ENCODE measurements around the gene MAP2K7.

Gene MAP2K7

DNA sequence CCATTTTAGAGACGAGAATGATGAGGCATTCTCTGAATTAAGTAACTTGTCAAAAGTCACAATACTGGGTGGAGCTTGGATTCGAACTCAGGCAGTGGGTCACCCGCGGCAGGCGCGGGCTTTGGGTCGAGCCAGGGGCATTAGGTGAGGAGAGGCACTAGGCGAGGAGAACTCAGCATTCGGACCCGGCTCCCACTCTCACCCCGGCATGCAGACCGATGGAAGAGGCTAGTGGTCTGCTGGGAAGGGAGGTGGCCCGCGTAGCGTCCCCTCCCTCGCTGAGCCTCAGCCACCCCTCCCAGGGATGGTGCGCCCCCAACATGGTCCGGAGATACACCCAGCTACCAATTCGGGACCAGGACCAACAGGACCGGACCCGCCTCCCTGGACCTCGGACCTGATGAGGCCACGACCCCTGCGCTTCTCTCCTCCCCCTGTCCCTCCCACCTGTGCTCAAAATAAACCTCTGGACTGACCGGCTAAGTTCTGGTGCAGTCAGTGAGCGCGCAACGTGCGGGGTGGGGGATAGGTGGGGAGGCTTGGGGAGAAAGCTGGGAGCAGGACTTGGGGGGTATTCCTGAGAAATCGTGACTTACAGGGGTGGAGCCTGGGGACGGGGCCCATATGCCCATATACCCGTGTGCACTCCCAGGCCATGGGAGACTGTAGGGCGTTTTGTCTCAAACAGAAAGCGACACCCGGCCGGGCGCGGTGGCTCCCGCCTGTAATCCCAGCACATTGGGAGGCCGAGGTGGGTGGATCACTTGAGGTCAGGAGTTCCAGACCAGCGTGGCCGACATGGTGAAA lies 15.1 kb downstream of the MAP2K7 start:
- in situ Hi-C loops (cut with MboI; ENCODE audit: low sequenced_read_pairs): no loop called here

DNA sequence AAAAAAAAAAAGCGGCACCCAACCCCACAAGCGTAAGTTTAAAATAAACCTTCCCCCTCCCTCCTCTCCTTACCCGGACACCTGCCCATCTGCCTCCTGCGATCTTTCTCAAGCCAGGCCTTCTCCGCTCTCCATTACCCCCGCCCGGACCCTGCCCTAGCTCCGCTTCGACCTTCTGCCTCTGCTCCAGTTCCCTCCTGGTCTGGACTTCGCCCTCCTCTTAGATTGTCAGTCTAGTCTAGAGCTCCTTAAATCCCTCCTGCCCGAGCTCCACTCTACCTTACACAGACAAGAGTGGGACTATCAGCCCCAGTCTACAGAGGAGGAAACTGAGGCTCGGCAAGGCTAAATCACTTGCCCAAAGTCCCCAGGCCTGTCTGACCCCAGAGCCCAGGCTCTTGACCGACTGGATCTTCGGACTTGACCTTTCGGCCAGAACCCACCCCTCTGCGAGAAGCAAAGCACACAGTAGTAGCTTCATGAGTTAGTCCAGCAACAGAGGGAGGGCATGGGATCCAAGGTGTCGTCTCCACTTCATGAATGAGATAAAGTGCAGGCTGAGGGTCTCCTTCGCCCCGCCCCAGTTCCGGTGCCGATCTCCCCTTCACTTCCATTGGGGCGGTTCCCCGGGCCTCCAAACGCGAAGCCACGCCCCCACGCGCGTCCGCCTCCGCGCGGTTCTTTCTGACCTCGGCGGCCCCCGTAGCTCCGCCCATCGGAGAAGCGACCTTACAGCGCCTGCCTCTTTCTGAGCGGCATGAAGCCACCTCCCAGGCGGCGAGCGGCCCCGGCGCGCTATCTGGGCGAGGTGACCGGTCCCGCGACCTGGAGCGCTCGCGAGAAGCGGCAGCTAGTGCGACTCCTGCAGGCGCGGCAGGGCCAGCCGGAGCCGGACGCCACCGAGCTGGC lies 16.2 kb downstream of the MAP2K7 start, which contains the start of gene SNAPC2:
TSS of gene SNAPC2 (plus strand) at position 729 of the 909 bp plus-strand sequence. CDS start at position 758, 29 bp downstream.
- in situ Hi-C loops (cut with MboI; ENCODE audit: low sequenced_read_pairs): no loop called here

DNA sequence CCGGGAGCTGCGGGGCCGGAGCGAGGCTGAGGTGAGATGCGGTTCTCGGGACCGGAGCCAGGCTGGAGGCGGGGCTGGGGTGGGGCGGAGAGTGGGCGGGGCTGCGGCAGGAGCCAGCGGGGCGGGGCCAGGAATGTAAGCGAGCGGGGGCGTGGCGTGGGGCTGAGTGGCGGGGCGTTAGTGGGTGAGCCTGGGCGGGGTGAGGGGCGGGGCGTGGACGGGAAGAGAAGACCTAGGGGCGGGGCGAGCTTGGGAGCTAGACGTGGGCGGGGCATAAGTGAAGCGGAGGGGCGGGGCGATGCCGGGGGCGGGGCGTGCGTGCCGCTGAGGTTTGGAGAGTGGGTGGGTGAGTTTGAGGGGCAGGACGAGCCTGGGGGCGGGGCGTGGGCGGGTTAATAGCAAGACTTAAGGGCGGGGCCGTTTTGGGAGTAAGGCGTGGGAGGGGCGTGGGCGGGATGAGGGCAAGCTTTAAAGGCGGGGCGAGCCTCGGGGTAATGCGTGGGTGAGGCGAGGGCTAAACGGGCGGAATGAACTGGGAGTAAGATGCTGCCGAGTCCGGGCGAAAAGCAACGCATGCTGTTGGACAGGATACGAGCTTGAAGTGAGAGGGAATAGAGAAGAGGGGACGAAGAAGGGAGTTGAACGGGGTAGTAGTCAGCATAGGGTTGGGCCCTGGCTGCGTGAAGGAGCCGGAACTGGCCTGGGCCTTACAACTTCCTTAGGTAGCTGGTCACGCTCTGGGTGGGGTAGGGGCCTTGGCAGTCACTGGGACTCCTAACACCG lies 17.0 kb downstream of the MAP2K7 start:
- in situ Hi-C loops (cut with MboI; ENCODE audit: low sequenced_read_pairs): no loop called here

DNA sequence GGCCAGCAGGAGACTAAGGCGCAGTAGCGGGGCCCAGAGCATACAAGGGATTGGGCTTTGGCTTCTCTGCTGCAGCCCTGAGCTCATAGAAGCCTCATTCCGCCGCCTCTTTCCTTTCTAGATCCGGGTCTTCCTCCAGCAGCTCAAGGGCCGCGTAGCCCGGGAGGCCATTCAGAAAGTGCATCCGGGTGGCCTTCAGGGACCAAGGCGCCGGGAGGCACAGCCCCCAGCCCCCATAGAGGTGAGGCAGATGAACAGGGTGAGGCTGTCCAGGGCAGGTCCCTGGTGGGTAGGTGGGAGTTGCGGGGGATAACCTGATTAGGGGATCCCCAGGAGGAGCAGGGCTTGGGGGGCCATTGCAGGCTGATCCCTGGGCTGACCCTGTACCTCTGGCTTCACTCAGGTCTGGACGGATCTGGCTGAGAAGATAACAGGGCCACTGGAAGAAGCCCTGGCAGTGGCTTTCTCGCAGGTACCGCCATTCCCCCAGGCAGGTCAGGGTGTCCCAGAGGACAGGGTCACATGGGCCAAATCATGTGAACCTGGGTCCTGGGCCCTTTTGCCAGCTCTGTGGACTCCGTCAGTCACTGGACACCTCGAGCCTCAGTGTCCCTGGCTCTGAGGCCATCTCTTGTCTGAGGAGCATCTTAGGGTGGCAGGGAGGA lies 17.8 kb downstream of the MAP2K7 start:
- in situ Hi-C loops (cut with MboI; ENCODE audit: low sequenced_read_pairs): no loop called here

DNA sequence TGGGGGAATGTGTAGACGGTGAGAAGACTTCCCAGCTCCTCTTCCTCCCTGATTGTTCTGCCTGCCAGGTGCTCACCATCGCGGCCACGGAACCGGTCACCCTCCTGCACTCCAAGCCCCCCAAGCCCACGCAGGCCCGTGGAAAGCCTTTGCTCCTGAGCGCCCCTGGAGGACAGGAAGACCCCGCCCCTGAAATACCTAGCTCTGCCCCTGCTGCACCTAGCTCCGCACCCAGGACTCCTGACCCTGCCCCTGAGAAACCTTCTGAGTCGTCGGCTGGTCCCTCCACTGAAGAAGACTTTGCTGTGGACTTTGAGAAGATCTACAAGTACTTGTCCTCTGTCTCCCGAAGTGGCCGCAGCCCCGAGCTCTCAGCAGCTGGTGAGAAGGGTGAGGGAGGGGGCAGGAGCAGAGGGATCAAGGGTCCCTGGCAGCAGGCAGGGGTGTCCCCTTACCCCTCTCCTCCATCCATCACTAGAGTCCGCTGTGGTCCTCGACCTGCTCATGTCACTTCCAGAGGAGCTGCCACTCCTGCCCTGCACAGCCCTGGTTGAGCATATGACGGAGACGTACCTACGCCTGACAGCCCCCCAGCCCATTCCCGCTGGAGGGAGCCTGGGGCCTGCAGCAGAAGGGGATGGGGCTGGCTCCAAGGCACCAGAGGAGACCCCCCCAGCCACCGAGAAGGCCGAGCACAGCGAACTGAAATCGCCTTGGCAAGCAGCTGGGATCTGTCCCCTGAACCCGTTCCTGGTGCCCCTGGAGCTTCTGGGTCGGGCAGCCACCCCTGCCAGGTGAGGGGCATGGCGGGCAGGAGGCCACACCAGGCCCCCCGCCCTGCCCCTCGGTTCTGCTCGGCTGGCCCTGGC lies 18.5 kb downstream of the MAP2K7 start:
- in situ Hi-C loops (cut with MboI; ENCODE audit: low sequenced_read_pairs): no loop called here

DNA sequence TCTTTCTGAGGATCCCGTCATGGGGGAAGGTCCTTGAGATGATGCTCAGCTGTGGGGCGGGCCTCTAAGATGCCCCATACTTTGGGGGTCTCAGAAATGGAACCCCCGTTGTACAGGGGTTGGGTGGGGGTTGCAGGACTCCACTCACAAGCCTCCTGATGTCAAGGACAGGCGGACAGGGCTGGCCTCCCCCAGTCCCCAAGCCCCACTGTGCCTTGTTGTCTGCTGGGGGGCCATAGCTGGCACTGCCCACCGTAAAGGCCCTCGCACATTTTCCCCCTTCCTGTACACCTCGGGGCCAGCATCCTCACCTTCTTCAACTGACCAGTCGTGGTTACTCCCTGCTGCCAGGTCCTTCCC lies 19.1 kb downstream of the MAP2K7 start:
- in situ Hi-C loops (cut with MboI; ENCODE audit: low sequenced_read_pairs): no loop called here

DNA sequence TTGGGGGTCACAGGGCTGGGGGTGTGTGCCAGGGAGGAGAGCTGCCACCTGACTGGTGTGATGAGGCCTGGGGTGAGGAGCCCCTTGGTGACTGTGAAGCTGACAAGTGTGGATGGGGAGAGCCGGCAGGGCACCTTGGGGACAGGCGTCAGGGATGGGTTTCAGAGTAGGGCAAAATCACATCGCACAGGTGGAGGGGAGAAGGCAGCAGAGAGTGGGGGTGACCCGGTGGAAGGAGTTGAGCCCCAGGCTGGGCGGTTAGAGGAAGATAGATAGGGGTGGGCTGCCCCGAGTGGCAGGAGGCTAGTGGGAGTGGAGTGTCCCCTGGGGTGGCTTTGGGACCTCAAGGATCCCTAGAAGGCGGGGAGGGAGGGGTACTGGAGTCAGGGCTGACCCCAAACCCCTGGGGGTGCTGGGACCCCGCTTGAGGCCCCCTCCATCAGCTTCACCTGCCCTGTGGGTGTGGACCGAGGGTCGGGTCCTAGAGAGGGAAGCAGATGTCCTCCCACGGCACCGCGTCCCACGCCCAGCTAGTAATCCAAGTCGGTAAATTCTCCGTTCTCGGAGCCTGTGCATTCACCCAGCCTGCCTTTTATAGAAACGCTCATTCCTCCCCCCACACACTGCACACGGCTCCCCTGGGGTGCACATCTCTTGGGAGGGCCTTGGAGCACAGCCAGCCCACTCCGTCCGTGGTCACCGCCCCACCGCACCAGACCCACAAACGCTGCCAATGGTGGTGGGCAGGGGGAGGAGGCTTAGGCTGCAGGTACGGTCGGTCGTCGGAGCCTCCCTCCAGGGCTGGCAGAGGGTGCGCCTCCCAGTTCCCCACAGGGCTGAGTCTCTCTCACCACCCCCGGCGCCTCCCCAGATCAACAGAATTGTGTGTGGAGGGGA lies 19.9 kb downstream of the MAP2K7 start:
- in situ Hi-C loops (cut with MboI; ENCODE audit: low sequenced_read_pairs): no loop called here

DNA sequence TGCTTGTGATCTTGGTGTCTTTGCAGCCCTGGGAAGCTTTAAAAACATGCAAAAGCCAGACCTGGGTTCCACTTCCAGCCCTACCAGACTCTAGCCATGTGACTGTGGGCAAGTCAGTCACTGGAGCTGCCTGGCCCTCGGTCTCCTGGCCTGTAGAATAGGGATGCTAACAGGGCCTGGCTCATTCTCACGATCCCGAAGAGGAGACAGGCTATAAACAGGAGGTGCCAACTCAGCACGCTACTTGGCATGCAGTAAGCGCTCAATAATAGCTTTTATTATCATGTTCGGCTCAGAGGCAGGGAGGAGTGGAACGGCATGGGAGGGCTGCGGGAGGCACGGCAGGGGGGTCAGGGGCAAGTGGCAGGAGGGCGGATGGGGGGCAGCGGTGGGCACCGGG lies 20.6 kb downstream of the MAP2K7 start:
- in situ Hi-C loops (cut with MboI; ENCODE audit: low sequenced_read_pairs): no loop called here

DNA sequence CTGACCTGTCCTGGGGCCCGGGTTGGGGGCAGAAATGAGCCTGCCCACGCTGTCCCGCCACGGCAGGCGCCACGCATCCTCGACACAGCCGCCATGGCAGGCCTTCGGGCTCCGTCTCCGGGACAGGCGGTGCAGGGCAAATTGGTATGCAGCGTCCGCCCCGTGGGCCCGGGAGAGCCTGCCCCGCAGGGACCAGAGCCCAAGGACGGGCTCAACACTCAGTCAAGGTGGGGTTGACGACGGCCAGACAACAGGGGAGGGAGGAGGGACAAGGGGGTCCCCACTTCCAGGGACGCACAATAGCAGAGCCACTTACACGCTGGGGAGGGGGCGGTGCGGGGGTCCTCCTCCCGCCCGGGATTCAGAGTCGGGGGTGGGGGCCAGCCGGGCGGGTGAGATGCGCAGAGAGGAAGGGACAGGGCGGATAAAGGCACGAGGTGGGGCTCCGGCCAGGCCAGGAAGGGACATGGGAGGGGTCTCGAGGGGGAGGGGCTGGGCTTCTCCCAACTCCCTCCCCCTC lies 21.0 kb downstream of the MAP2K7 start:
- in situ Hi-C loops (cut with MboI; ENCODE audit: low sequenced_read_pairs): no loop called here

DNA sequence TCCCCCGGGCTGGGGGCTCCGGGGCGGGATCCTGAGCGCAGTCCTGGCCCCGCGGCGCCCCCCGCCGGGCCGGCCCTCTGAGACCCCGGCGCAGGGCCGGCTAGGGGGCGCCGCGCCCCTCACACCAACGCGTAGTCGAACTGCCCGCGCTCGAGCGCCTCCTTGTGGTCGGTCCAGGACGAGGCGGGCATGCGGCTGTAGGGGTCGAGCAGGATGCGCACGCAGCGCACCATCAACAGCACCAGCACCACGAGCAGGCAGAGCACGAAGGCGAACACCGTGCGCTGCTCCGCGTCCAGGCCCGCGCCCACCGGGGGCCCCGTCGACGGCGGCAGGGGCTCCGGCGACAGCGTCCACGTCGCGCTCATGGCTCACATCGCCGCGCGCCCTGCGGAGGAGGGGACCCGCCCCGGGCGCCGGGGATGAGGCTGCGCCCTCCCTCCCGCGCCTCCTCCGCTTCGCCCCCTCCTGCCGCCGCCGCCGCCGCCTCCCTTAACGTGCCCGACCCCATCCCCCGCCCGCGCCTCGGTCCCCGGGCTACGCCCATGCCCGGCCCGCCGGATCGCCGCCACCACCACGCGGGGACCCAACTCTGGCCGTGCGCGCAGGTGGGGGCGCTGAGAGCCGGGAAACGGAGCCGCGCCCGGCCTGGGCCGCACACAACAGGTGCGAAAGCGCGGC lies 21.6 kb downstream of the MAP2K7 start:
- in situ Hi-C loops (cut with MboI; ENCODE audit: low sequenced_read_pairs): no loop called here

DNA sequence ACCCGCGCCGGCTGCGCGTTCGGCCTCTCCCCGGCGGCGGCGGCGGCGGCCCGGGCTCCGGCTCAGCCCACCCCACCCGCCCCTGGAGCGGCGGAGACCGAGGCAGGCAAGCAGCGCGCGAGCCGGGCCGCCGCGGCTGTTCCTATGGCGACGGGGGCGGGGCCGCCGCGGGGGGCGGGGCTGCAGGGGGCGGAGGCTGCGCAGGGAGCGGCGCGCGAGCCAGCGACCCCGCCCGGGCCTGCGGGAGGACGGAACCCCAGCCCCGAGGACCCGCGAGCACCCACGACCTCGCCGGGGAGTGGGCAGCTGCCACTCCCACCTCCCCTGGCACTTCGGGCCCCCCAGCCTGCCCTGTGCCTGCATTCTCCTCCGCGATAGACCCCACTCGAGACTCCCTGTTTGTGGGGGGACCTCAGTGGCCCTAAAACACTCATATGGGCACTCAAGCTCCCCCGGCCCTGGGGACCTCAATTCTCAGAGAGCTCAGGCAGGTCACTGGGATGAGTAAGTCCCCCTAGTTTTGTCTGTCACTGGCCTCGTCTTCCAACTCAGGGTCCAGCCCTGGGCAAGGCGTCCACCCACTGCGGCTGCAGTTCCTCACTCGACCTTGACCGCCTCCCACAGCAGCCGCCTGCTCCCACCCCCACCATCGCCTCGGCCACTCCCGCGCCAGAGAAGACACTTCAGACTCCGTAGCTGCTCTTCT lies 22.5 kb downstream of the MAP2K7 start, which contains the start of gene CTXN1:
TSS of gene CTXN1 (minus strand) at position 115 of the 706 bp plus-strand sequence. CDS start 597 bp downstream, outside the sequence.
- in situ Hi-C loops (cut with MboI; ENCODE audit: low sequenced_read_pairs): no loop called here

DNA sequence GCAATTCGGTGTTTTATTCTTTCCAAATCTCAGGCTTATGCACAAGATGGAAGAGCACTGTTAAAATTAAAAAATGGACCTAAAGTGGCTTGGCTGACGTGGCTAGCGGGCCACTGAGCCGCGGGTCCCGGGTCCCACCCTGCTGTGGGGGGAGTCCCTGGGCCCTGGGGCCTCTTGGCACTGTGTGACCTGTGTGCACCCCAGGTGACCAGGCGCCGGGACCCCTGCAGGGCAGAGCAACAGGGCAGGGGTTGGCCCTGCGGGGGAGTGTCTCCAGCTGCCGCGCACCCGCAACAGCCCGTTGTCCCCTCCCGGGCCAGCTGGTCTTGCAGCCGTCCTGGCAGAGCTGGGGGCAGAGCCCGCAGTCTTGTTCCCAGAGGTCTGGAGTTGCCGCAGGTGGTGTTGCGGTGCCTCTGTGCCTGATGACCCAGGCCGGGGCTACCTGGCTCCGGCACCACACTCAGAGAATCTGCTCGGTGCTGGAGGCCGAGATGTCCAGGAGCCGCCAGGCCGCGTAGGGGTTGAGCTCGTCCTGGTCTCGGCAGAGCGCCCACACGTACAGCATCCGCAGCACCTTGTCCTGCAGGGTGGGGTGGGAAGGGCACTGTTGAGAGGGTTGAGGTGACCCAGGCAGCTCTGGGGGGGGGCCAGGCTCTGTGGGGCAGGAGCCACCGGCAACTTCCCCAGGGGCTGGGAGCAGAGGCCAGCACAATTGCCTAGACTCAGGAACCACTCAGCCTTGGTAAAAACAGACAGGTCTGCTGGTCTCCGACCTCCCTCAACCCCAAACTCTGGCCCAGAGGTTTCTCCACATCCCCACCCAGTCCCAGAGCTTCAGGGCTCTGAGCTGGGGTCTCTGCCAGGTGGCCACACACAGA lies 23.3 kb downstream of the MAP2K7 start:
- in situ Hi-C loops (cut with MboI; ENCODE audit: low sequenced_read_pairs): no loop called here

DNA sequence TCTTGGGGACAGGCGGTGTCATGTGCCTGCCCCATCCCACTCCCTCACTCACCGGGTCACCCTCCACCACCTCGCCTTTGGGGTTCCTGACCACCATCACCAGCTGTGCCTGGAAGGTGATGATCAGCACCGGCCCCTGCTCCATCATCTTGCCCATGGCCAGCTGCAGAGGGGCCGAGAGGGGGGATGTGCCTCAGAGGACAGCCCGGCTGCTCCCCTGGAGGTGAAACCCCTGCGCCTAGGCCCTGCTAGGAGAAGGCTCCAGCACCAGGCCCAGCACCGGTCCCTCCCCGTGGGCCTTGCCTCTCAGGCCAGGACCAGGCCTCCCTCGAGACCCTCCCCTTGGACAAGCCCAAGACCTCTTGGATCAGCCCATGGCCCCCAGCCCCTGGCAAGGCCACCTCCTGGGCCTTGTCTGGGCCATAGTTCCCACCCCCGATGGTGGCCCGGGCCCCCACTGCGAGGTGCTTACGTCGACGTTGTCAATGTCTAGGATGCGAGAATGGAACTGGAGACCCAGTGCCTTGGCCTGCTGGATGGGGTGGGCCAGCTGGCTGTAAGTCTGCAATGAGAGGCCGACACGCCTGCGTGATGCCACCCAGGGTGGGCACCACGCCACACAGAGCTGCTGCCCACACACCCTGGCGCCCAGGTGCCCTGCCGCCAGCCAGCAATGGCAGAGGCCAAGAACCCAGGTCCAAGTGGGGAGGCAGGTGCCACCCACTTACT lies 24.1 kb downstream of the MAP2K7 start:
- in situ Hi-C loops (cut with MboI; ENCODE audit: low sequenced_read_pairs): no loop called here

DNA sequence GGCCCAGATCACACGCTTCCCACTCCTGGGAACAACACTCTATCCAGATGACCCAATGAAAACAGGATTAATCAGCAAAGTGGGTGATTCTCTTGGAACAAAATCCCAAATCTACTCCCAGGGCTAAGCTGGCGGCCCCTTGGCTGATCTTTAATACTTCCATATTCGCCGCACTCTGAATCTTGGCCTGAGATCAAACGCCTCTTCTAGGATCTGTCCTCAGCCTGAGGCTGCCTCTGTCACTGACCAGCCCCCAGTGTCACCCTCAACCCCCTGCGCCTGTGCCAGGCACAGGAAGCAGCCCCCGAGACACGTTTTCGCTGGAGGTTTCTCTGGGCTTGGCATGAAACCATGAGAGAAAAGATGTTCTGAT lies 24.6 kb downstream of the MAP2K7 start:
- in situ Hi-C loops (cut with MboI; ENCODE audit: low sequenced_read_pairs): no loop called here
